ENCODE results near the gene ZNF728. TPM values are rescaled to one million over a fixed set of nuclear protein-coding genes. Genes with fewer than 3 reads are reported as not detected.
"Not testable (repeated sequence)": the region's sequence is repeated elsewhere in the genome, so short reads cannot be mapped to it uniquely, and the experiment has no call there.

Gene ZNF728
- total and polyA plus RNA-seq, 9 donors: 0.67 to 10.3 (median 4.2) TPM

GRCh38 chr19:22945560-22945959 is 57.4 kb downstream of the ZNF728 start:
- Histone ChIP-seq H3K4me3 (no peak overlapping the region), H3K27me3 (no peaks in the 10 kb centered on the region), H3K27ac (no peak overlapping the region), H3K9me3 (no peaks in the 10 kb centered on the region), H3K36me3 (no peaks in the 10 kb centered on the region), H3K4me1 (ENCODE audit: insufficient read depth) (no peaks in the 10 kb centered on the region)
- DNase-seq: peak in 1 of 5 donors; percentile 14
- intact Hi-C loops (cut with DNase I): no loop called here
- TF ChIP-seq POLR2A (IDR thresholded peaks at IDR 0.05) (no peak), CTCF (IDR thresholded peaks at IDR 0.05) (no peak), EP300 (IDR thresholded peaks at IDR 0.05) (no peak)
- WGBS, 3 donors: 59 to 62% (median 62%) methylated on average over 5 of the region's 5 CpGs

GRCh38 chr19:22935151-22935550 is 67.8 kb downstream of the ZNF728 start:
- no peak for DNase-seq
- H3K4me1 ChIP-seq (ENCODE audit: insufficient read depth): no peaks in the 10 kb centered on the region
- H3K27ac ChIP-seq: no peak overlapping the region
- H3K36me3 ChIP-seq: no peaks in the 10 kb centered on the region
- intact Hi-C loops (cut with DNase I): no loop called here
- no peak for TF ChIP-seq CTCF (IDR thresholded peaks at IDR 0.05)
- 80 to 89% (median 89%) methylated on average over 2 of the region's 2 CpGs for WGBS, 3 donors
- H3K9me3 ChIP-seq: peaks cover 0 to 3% of the 10 kb centered on the region in 2 donors
- no peak overlapping the region for H3K4me3 ChIP-seq
- no peaks in the 10 kb centered on the region for H3K27me3 ChIP-seq

GRCh38 chr19:22927576-22927975 is 75.4 kb downstream of the ZNF728 start:
- H3K27me3 ChIP-seq; H3K9me3 ChIP-seq; H3K4me3 ChIP-seq; intact Hi-C loops (cut with DNase I); H3K36me3 ChIP-seq; DNase-seq; H3K27ac ChIP-seq; H3K4me1 ChIP-seq (ENCODE audit: insufficient read depth): not testable (repeated sequence)
- 94% methylated on average over 15 of the region's 34 CpGs; no CpG with 5 or more reads in 2 of the 3 donors for WGBS, 3 donors

GRCh38 chr19:22925181-22925580 is 77.8 kb downstream of the ZNF728 start:
- WGBS, 3 donors: 95 to 97% (median 96%) methylated on average over 38 to 41 of the region's 41 CpGs
- intact Hi-C loops (cut with DNase I): not testable (repeated sequence)

More at GRCh38 chr19:22925181-22925580, 77.8 kb downstream of the ZNF728 start:
- not testable (repeated sequence) for H3K9me3 ChIP-seq; H3K27me3 ChIP-seq; DNase-seq; H3K27ac ChIP-seq; H3K4me1 ChIP-seq (ENCODE audit: insufficient read depth); H3K4me3 ChIP-seq; H3K36me3 ChIP-seq

Small RNA genes lying within 50 kb of the gene (small RNA-seq; reads per million reads assigned to genes)
- gene AC022145.2: not detected

Other genes with a start within 250 kb of the ZNF728 start
- gene ZNF99, start 219.0 kb downstream of the ZNF728 start, total RNA-seq: under 1 TPM in 6 of 7 donors, not detected in 1; 0.12 to 0.52 (median 0.34) TPM
- gene ZNF99, start 219.0 kb downstream of the ZNF728 start, polyA plus RNA-seq: under 1 TPM; 0.03 to 0.08 TPM
- gene ZNF723, start 170.9 kb downstream of the ZNF728 start, total RNA-seq: not detected
- gene ZNF723, start 170.9 kb downstream of the ZNF728 start, polyA plus RNA-seq: not detected
- 1 to 10 TPM in 4 of 7 donors, under 1 TPM in 3; 0.57 to 4.5 (median 1.5) TPM for gene ZNF730, start 113.8 kb upstream of the ZNF728 start, total RNA-seq
- under 1 TPM; 0.54 to 0.85 TPM for gene ZNF730, start 113.8 kb upstream of the ZNF728 start, polyA plus RNA-seq
- 1 to 10 TPM in 6 of 7 donors, not detected in 1; 1.4 to 2.2 (median 1.9) TPM for gene ZNF724, start 247.2 kb upstream of the ZNF728 start, total RNA-seq
- under 1 TPM; 0.58 to 0.83 TPM for gene ZNF724, start 247.2 kb upstream of the ZNF728 start, polyA plus RNA-seq